ENCODE results near the gene CCDC192. TPM values are rescaled to one million over a fixed set of nuclear protein-coding genes. Genes with fewer than 3 reads are reported as not detected.
"Not testable (repeated sequence)": the region's sequence is repeated elsewhere in the genome, so short reads cannot be mapped to it uniquely, and the experiment has no call there.

The CCDC192 gene, protein sequence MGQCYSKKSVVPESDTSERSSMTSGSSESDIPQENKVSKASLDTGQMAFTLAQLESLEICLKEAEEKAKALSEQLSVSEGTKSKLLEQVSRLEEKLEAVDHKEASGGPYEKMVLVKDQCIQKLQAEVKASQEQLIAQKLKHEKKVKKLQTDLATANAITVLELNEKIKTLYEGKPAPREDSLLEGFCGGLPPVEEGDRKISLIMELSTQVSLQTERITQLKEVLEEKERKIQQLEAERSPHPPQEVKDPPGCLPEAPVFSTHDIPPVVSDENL
- not detected in 2 replicates for total RNA-seq (2014; rRNA removed; shearing (Covaris generic))

DNA sequence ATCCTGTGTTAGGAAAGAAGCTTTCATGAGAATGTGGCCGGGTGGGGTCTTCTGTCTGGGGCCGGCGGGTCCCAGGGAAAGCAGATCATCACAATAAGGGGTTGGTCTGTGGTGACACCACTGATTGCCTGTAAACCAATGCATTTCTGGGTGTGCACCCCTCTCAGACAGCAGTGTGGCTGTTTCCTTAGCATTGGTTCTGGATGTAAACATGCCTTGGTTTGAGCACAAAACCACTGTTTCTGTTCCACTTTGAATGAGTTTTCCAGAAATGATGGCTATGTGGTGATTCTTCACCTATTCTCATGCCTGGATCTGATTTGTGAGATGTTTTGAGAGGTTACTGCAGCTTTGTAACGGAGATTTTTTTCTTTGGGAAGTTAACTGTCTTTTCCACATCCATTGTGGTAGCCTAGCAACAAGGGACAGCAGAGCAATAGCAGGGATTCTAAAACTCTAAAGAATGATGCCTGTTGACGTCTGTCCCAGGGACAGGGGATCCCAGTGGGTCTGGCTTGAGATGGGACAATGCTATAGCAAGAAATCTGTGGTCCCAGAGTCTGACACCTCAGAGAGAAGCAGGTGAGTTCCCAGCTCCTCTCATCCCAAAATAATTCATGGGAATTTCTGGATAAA, at the start of gene CCDC192:
TSS of gene CCDC192 (plus strand) at position 466 of the 636 bp plus-strand sequence. CDS start at position 521, 55 bp downstream.
- Histone ChIP-seq H3K9me3 (replicated peaks) (no peaks in the 10 kb centered on the region), H3K27ac (no peak within 1 kb of the TSS), H3K36me3 (no peaks in the 10 kb centered on the region), H3K27me3 (replicated peaks) (no peaks in the 10 kb centered on the region), H3K4me3 (no peak within 1 kb of the TSS), H3K4me1 (replicated peaks) (peaks cover 17% of the 10 kb centered on the region)
- no peak for DNase-seq (ENCODE audit: low read depth in 1 of 2, low spot score in 2 of 2)

DNA sequence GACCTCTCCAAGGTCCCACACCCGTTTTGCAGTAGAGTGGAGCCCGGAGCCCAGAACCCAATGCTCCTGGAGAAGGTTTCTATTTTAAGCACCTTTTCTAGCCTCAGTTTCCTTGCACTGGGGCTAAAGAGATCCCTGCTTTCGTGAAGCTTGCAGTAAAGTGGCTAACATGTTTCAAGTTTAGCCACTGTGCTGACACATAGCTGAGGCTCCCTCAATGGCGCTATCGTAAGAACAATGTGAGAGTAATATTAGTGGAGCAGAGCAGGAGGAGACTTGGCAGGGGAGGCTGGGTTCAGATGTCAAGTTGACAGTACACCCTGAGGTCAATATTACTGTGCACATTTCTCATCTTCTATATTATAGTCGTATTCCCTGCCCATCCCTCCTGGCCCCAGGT, 46.4 kb upstream of the CCDC192 start:
- H3K4me1 ChIP-seq (replicated peaks): no peaks in the 10 kb centered on the region
- H3K36me3 ChIP-seq: no peaks in the 10 kb centered on the region
- no peak overlapping the region for H3K27ac ChIP-seq
- H3K27me3 ChIP-seq (replicated peaks): peaks cover 7% of the 10 kb centered on the region
- H3K4me3 ChIP-seq: no peak overlapping the region
- H3K9me3 ChIP-seq (replicated peaks): no peaks in the 10 kb centered on the region
- DNase-seq (ENCODE audit: low read depth in 1 of 2, low spot score in 2 of 2): no peak

DNA sequence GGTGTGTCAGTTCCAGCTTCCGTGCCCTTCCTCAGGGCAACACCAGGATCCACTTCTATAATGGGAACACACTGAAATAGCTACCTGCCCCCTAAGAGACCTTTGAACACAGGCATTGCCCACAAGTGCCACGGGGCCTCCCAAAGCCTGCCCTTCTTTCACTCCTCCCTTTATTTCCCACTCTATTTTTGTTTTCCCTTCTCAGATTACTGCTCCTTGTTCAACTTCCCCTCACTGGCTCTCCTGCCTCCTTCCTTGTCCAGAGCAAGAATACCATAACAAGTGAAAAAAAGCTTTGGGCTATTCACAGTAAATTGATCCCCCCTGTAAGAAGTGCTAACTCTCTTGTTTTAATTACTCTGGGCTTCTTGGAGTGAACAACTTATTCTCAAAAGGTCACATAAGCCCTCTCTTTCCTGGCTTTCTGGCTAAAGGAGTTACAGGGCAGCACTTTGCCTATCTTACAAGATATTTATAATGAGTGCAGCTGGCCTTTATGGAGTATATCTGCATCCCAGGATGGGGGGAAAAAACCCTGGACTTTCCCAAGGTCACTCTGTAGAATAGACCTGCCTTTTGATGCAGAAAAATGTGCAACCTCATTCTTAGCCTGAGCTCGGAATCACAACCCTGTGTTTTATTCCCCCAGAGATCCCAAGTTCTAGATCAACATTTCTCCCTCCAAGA, 43.0 kb upstream of the CCDC192 start:
- Histone ChIP-seq H3K27me3 (replicated peaks) (no peaks in the 10 kb centered on the region; the same call in none of the 2 replicates), H3K4me1 (replicated peaks) (no peaks in the 10 kb centered on the region), H3K4me3 (no peak overlapping the region), H3K36me3 (no peaks in the 10 kb centered on the region), H3K9me3 (replicated peaks) (no peaks in the 10 kb centered on the region), H3K27ac (no peak overlapping the region)
- no peak for DNase-seq (ENCODE audit: low read depth in 1 of 2, low spot score in 2 of 2)

DNA sequence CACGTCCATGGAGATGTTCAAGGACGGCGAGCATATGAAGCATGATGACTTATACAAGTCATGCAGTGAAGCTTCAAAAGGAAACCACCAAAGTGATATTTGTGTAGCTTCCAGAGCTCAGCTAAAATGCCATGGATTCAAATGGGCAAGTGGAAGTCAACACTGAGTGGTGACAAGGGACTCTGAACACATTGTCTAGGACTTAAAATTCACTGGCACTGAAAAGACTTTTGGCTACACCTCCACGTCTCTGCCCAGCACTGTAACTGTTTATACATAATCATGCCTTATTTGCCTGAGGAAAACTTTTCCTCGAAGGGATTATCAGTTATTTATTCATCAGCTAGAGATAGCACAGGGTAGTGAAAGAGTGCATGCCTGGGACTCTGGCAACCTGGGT, 39.1 kb upstream of the CCDC192 start:
- no peaks in the 10 kb centered on the region for H3K9me3 ChIP-seq (replicated peaks)
- DNase-seq (ENCODE audit: low read depth in 1 of 2, low spot score in 2 of 2): no peak

DNA sequence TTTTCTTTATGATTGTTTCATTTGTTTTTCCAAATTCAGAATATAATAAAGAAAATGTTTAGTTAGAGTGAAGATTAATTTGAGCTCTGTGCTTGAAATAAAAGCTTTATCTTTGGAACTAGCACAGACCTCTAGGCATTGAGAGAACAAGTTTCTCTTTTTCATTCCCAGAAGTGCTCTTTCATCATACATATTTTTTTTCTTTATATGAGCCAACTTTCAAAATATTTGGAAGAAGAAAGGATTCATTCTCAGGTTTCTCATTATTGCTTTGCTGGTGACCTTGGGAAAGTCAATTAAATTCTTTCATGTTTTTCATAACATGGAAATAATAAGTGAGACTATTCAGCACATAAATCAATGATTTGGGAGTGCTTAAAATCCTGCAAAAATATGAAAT, 37.5 kb upstream of the CCDC192 start:
- Histone ChIP-seq H3K27ac (no peak overlapping the region), H3K27me3 (replicated peaks) (no peaks in the 10 kb centered on the region), H3K4me3 (no peak overlapping the region), H3K36me3 (no peaks in the 10 kb centered on the region), H3K9me3 (replicated peaks) (no peaks in the 10 kb centered on the region), H3K4me1 (replicated peaks) (no peaks in the 10 kb centered on the region)
- no peak for DNase-seq (ENCODE audit: low read depth in 1 of 2, low spot score in 2 of 2)

More for the DNA sequence above, 39.1 kb upstream of the CCDC192 start:
- Histone ChIP-seq H3K27me3 (replicated peaks) (no peaks in the 10 kb centered on the region), H3K27ac (no peak overlapping the region), H3K36me3 (no peaks in the 10 kb centered on the region), H3K4me3 (no peak overlapping the region), H3K4me1 (replicated peaks) (no peaks in the 10 kb centered on the region)

DNA sequence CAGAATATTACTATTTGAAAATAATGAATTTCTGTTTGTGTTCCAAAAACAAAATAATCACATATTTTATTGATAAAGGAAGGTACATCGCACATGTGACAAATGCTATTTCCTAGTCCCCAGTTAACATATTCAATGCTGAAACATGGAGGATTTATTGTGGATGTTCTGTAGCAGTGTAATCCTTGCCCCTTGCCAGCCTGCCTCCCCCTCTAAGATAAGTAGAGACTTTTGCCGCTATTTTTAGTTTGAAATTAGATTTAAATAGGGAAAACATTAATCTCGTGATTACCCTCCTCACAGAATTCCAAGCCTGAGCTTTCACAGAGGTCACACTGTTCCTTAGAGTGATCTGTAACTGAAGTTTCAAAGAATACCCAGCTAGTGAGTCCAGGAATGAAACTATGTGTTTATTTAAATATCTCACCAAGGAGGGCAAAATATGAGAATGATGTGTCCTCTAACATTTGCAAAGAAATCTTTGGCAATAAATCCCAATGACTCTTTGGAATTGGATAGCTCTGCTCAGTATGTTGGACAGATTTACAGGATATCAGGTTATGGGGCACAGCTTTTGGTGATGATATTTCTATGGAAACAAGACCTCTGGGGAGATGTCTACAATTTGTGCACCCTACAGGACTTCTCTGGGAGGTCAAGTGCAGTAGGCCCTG, 37.0 kb upstream of the CCDC192 start:
- no peaks in the 10 kb centered on the region for H3K36me3 ChIP-seq
- H3K27ac ChIP-seq: no peak overlapping the region
- DNase-seq (ENCODE audit: low read depth in 1 of 2, low spot score in 2 of 2): no peak
- no peaks in the 10 kb centered on the region for H3K4me1 ChIP-seq (replicated peaks)
- H3K4me3 ChIP-seq: no peak overlapping the region
- no peaks in the 10 kb centered on the region for H3K9me3 ChIP-seq (replicated peaks)
- no peaks in the 10 kb centered on the region for H3K27me3 ChIP-seq (replicated peaks)

DNA sequence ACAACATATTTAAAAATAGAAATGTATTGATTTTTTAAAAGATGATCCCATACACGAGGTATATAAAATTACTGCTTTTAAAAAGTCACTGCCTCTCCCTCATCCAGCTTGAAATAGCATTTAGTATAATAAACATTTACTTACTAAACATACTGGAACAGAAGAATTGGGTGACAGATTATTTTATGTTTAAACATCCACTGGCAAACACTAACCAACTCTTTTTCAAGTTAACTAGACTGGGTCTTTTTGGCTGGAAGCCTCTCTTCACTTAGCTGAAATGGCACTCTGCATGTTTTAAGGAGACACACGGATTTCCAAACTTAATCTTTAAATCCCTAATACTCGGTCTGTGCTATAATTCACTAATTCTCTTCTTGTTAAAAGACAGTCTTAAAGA, 35.3 kb upstream of the CCDC192 start:
- H3K36me3 ChIP-seq: no peaks in the 10 kb centered on the region
- no peak for DNase-seq (ENCODE audit: low read depth in 1 of 2, low spot score in 2 of 2)
- no peaks in the 10 kb centered on the region for H3K4me1 ChIP-seq (replicated peaks)
- H3K4me3 ChIP-seq: no peak overlapping the region
- no peak overlapping the region for H3K27ac ChIP-seq
- H3K27me3 ChIP-seq (replicated peaks): no peaks in the 10 kb centered on the region
- H3K9me3 ChIP-seq (replicated peaks): no peaks in the 10 kb centered on the region

DNA sequence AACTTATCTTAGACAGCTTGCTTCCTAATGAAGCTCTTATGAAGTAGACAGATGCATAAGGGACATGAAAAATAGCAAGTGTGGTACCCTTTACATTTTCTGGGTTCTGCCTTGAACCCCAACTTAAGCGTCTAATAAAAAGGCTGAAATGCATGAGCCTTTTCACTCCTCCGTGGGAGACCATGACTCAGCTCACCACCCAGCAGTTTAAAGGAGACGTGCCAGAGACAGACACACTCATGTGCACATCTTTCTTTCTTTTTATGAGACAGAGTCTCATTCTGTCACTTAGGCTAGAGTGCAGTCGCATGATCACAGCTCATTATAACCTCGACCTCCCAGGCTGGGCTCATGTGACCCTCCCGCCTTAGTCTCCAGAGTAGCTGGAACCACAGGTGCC, 32.0 kb upstream of the CCDC192 start:
- Histone ChIP-seq H3K27me3 (replicated peaks) (no peaks in the 10 kb centered on the region), H3K4me3 (no peak overlapping the region)

DNA sequence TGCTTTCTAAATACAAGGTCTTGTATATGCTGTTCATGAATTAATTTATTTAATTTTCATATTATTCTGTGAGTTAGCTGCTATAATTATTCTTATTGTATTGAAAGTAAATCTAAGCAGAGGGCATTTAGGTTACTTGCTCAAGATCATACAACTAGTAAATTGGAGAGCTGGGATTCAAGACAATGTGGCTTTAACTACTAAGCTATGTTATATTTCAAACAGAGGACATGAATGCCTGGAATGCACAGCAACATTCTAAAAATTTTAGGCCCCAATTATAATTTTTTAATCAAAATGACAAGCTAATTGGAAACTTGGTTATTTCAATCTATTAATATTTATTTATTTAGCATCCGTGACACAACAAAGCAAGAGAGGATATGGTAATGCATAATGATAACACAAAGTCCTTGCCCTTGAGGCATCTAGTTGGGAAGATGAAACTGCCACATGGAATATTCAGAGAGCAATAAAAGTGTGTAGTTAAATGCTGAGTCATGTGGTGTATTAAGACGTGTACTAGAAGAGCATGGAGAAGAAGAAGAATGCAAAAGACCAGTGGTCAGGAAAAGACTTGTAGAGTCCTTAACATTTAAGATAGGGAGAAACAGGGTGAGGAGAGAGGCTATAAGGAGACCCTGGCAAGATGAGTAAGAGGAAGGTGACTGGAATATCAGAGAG, 29.9 kb upstream of the CCDC192 start:
- H3K36me3 ChIP-seq: no peaks in the 10 kb centered on the region
- H3K4me3 ChIP-seq: no peak overlapping the region
- H3K9me3 ChIP-seq (replicated peaks): no peaks in the 10 kb centered on the region
- H3K27me3 ChIP-seq (replicated peaks): no peaks in the 10 kb centered on the region
- 0 out of 2 replicates have a peak, but pooled peaks cover 4% of the 10 kb centered on the region for H3K4me1 ChIP-seq (replicated peaks)
- no peak for DNase-seq (ENCODE audit: low read depth in 1 of 2, low spot score in 2 of 2)
- H3K27ac ChIP-seq: no peak overlapping the region

More for the DNA sequence above, 32.0 kb upstream of the CCDC192 start:
- 0 out of 2 replicates have a peak, but pooled peaks cover 4% of the 10 kb centered on the region for H3K4me1 ChIP-seq (replicated peaks)
- H3K9me3 ChIP-seq (replicated peaks): no peaks in the 10 kb centered on the region
- no peak for DNase-seq (ENCODE audit: low read depth in 1 of 2, low spot score in 2 of 2)
- H3K27ac ChIP-seq: no peak overlapping the region
- no peaks in the 10 kb centered on the region for H3K36me3 ChIP-seq

DNA sequence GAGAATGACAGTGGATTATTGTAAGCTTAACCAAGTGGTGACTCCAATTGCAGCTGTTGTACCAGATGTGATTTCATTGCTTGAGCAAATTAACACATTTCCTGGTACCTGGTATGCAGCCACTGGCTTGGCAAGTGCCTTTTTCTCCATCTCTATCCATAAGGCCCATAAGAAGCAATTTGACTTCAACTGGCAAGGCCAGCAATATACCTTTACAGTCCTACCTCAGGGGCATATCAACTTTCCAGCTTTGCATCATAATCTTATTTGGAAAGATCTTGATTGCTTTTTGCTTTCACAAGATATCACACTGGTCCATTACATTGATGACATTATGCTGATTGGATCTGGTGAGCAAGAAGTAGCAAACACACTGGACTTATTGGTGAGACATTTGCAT, 26.2 kb upstream of the CCDC192 start:
- H3K9me3 ChIP-seq (replicated peaks); H3K27ac ChIP-seq; H3K4me1 ChIP-seq (replicated peaks); H3K4me3 ChIP-seq; H3K36me3 ChIP-seq; H3K27me3 ChIP-seq (replicated peaks); DNase-seq (ENCODE audit: low read depth in 1 of 2, low spot score in 2 of 2): not testable (repeated sequence)

DNA sequence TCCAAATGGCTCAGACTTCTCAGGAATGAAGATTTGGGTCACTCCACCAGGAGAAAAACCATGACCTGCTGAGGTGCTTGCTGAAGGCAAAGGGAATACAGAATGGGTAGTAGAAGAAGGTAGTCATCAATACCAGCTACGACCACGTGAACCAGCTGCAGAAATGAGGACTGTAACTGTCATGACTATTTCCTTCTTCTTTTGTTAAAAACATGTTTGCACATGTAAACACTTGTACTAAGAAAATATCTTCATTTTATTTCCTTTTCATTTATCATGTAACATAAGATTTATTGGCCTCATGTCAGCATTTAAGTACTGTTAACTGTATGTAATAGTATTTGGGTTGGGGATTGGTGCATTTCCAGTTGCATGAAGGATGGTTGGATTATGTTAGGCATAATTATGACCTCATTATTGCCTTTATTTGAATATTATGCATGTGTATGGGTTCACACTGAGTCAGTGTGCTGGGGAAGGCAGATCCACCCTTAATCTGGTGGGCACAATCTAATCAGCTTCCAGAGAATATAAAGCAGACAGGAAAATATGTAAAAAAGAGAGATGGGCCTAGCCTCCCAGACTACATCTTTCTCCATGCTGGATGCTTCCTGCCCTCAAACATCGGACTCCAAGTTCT, 23.4 kb upstream of the CCDC192 start:
- H3K27me3 ChIP-seq (replicated peaks); H3K9me3 ChIP-seq (replicated peaks); H3K4me1 ChIP-seq (replicated peaks); H3K4me3 ChIP-seq; H3K27ac ChIP-seq; H3K36me3 ChIP-seq; DNase-seq (ENCODE audit: low read depth in 1 of 2, low spot score in 2 of 2): not testable (repeated sequence)

DNA sequence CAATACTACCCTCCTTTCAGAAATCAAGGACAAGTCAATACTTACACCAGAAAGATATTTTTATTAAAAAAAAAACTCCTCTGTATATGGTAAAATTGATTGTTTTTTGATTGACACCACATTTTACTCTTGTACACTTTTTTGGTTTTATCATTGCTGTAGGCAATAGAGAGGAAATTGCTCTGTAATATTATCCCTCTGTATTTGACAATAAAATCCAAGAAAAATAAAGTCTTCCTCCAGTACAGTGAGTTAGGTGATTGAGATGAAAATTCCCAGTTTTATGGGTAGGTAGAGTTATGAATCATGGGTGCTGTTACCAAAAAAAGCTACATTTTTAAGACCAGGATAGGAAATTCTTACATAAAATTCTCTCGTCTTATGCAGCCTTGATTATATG, 22.6 kb upstream of the CCDC192 start:
- DNase-seq (ENCODE audit: low read depth in 1 of 2, low spot score in 2 of 2): no peak
- no peak overlapping the region for H3K27ac ChIP-seq
- H3K36me3 ChIP-seq: no peaks in the 10 kb centered on the region
- peaks cover 4% of the 10 kb centered on the region; the same call in 1 of the 2 replicates for H3K9me3 ChIP-seq (replicated peaks)
- no peak overlapping the region for H3K4me3 ChIP-seq
- H3K27me3 ChIP-seq (replicated peaks): no peaks in the 10 kb centered on the region
- H3K4me1 ChIP-seq (replicated peaks): no peaks in the 10 kb centered on the region

DNA sequence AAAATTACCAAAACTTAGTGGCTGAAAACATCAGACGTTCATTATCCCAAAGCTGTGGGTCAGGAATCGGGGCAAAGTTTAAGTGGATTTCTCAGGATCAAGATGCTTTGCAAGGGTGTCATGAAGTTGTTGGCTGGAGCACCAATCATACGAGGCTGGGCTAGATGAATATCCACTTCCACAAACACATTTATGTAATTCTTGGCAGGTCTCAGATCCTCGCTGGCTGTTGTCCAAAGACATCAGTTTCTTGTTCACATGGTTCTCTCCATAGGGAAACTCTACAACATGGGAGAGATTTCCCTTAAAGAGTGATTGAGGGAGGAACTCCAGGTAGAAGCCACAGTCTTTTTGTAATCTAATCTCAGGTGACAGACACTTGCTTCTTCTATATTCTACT, 20.2 kb upstream of the CCDC192 start:
- Histone ChIP-seq H3K36me3 (no peaks in the 10 kb centered on the region), H3K27ac (no peak overlapping the region), H3K4me1 (replicated peaks) (no peaks in the 10 kb centered on the region), H3K4me3 (no peak overlapping the region), H3K9me3 (replicated peaks) (peaks cover 4% of the 10 kb centered on the region; the same call in 1 of the 2 replicates), H3K27me3 (replicated peaks) (no peaks in the 10 kb centered on the region)
- no peak for DNase-seq (ENCODE audit: low read depth in 1 of 2, low spot score in 2 of 2)

Data from SJSA1 (cell line).